Lower leg skin (tissue), 3 donors: Measurements from ENCODE around the gene TAF7.

Experiments
- CTCF ChIP-seq, 3 donors: fragments of 450-650 bp; IDR thresholded peaks; one replicate each; pipeline ENCODE4 v1.5.1; 2016; ENCODE audit warnings: antibody characterized with exemption in 3 of 3, mild to moderate bottlenecking in 3 of 3, moderate library complexity in 2 of 3
- POLR2A ChIP-seq, 2 donors: fragments of 450-650 bp; IDR thresholded peaks; one replicate each; pipeline ENCODE4 v1.6.1; 2016 to 2017; ENCODE audit warnings: antibody characterized with exemption in 2 of 2, mild to moderate bottlenecking in 1 of 2, moderate library complexity in 1 of 2

- no peak for TF ChIP-seq CTCF (IDR thresholded peaks at IDR 0.05)
- TF ChIP-seq POLR2A (IDR thresholded peaks at IDR 0.05), result no peak
Measured at GRCh38 chr5:141298376-141298775, 22.2 kb downstream of the TAF7 start.
